ENCODE results near the gene PPP6R3. TPM values are rescaled to one million over a fixed set of nuclear protein-coding genes. Genes with fewer than 3 reads are reported as not detected.

The PPP6R3 gene
- polyA plus RNA-seq, 1 of the 3 experiments (the other 2 are of a cell fraction), result 28.1 TPM

DNA sequence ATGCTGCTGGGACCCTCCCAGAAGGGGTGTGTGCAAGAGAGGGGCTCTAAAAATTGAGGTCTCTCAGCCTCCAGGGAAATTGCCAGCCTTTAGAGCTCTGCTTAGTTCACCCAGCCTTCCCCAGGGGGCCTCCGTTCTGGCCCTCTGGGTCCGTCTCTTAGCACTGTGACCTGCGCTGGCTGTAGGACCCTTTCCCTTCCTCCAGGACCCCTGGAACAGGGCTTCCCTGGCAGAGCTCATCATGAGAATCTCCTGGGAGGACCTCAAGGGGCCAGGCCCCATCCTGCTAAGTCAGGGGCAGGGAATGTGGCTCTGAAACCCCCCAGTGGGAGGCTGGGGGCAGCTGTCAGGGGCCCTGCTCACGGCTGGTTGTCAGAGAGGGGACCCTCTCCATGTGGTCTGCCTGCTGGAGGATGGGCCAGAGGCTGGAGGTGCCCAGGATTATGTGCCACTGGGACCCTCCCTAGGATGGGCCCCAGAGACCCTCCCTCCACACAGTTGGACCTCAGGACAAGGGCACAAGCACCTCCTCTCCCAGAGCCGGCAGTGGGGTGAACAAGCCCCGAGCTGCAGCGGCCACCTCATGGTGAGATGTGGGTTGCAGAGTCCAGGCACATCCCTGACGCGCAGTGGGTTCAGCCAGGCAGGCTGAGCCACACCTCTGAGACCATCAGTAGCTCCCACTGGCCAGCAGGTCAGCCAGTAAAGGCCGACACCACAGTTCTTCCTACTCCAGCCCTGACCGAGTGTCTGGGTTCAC lies 196.6 kb downstream of the PPP6R3 start:
- Histone ChIP-seq H3K27ac (ENCODE audit: low read depth in 2 of 2, low read length in 1 of 2) (peak overlapping the region in 1 of 2 experiments; percentile 99; a peak in 2 of 4 replicates), H3K9me3 (no peaks in the 10 kb centered on the region), H4K20me1 (ENCODE audit: insufficient read depth) (no peaks in the 10 kb centered on the region), H3K79me2 (ENCODE audit: insufficient read depth) (no peaks in the 10 kb centered on the region), H3K27me3 (ENCODE audit: insufficient read depth) (no peaks in the 10 kb centered on the region; the same call in 1 of the 2 replicates), H3K36me3 (replicated peaks in 1 of 2; ENCODE audit: control insufficient read depth in 1 of 2, insufficient read depth in 2 of 2, low read length in 1 of 2) (no peaks in the 10 kb centered on the region), H3K9ac (no peak overlapping the region), H3K4me3 (ENCODE audit: low read depth in 2 of 2, low read length in 1 of 2) (no peak overlapping the region), H3K4me1 (ENCODE audit: control insufficient read depth in 1 of 2, insufficient read depth in 2 of 2, low read depth in 1 of 2, low read length in 1 of 2) (peaks cover 10 to 56% of the 10 kb centered on the region in 2 experiments; a peak in 3 of 4 replicates), H3K9me2 (no peaks in the 10 kb centered on the region), H3F3A (replicated peaks; ENCODE audit: insufficient read depth) (peaks cover 9% of the 10 kb centered on the region), H2AFZ (ENCODE audit: low read depth) (no peak overlapping the region), H3K4me2 (no peak overlapping the region)
- ChIA-PET POLR2A (no interaction called here), CTCF (interaction anchor here (1.3 to 1.5 kb wide), 2 partner anchors 24 to 46 kb away, joined by 3 read pairs; no protein-coding TSS in a partner anchor)
- no peak for DNase-seq
- WGBS (ENCODE audit: low lambda C conversion rate), result 94% methylated on average over 6 of the region's 11 CpGs
- TF ChIP-seq EZH2phosphoT487 (IDR thresholded peaks at IDR 0.05; ENCODE audit: borderline replicate concordance, low read depth) (no peak), FOSL2 (IDR thresholded peaks at IDR 0.05; ENCODE audit: borderline replicate concordance, low read depth) (no peak), FOXM1 (IDR thresholded peaks at IDR 0.05; ENCODE audit: low read depth) (no peak), YY1 (IDR thresholded peaks at IDR 0.05; ENCODE audit: low read depth) (no peak), GATA2 (CRISPR knock-in tag; IDR thresholded peaks at IDR 0.05) (no peak), JUND (IDR thresholded peaks at IDR 0.05) (no peak), TCF12 (IDR thresholded peaks at IDR 0.05) (no peak), RCOR1 (IDR thresholded peaks at IDR 0.05; ENCODE audit: low read length) (no peak), CHD2 (IDR thresholded peaks at IDR 0.05; ENCODE audit: low read length, partially characterized antibody) (no peak), NFIC (IDR thresholded peaks at IDR 0.05; ENCODE audit: borderline replicate concordance) (no peak)
- TF ChIP-seq, protein P1, sequence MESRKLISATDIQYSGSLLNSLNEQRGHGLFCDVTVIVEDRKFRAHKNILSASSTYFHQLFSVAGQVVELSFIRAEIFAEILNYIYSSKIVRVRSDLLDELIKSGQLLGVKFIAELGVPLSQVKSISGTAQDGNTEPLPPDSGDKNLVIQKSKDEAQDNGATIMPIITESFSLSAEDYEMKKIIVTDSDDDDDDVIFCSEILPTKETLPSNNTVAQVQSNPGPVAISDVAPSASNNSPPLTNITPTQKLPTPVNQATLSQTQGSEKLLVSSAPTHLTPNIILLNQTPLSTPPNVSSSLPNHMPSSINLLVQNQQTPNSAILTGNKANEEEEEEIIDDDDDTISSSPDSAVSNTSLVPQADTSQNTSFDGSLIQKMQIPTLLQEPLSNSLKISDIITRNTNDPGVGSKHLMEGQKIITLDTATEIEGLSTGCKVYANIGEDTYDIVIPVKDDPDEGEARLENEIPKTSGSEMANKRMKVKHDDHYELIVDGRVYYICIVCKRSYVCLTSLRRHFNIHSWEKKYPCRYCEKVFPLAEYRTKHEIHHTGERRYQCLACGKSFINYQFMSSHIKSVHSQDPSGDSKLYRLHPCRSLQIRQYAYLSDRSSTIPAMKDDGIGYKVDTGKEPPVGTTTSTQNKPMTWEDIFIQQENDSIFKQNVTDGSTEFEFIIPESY (IDR thresholded peaks at IDR 0.05; ENCODE audit: borderline replicate concordance, low read depth), result no peak

DNA sequence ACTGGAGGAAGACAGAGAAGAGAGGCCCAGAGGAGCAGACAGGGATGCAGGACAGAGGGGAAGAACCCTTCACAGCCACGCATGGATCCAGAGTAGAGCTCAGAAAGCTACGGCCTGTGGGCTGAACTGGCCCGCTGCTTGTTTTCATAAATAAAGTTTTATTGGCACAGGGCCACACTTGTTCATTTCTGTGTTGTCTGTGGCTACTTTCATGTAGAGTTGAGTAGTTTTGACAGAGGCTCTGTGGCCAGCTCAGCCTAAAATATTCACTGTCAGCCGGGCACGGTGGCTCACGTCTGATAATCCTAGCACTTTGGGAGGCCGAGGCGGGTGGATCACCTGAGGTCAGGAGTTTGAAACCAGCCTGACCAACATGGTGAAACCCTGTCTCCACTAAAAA lies 197.5 kb downstream of the PPP6R3 start:
- Histone ChIP-seq H3K4me2 (no peak overlapping the region), H3K4me3 (ENCODE audit: low read depth in 2 of 2, low read length in 1 of 2) (no peak overlapping the region), H3K36me3 (replicated peaks in 1 of 2; ENCODE audit: control insufficient read depth in 1 of 2, insufficient read depth in 2 of 2, low read length in 1 of 2) (no peaks in the 10 kb centered on the region), H2AFZ (ENCODE audit: low read depth) (no peak overlapping the region), H3K9ac (no peak overlapping the region), H3K9me2 (no peaks in the 10 kb centered on the region), H3F3A (replicated peaks; ENCODE audit: insufficient read depth) (peaks cover 9% of the 10 kb centered on the region), H3K79me2 (ENCODE audit: insufficient read depth) (no peaks in the 10 kb centered on the region), H4K20me1 (ENCODE audit: insufficient read depth) (no peaks in the 10 kb centered on the region), H3K27me3 (ENCODE audit: insufficient read depth) (no peaks in the 10 kb centered on the region; the same call in 1 of the 2 replicates), H3K27ac (ENCODE audit: low read depth in 2 of 2, low read length in 1 of 2) (peak overlapping the region in 1 of 2 experiments; percentile 99; a peak in 2 of 4 replicates), H3K4me1 (ENCODE audit: control insufficient read depth in 1 of 2, insufficient read depth in 2 of 2, low read depth in 1 of 2, low read length in 1 of 2) (peaks cover 10 to 59% of the 10 kb centered on the region in 2 experiments; a peak in 3 of 4 replicates), H3K9me3 (no peaks in the 10 kb centered on the region)
- WGBS (ENCODE audit: low lambda C conversion rate), result 91% methylated on average over 8 of the region's 8 CpGs
- no peak for DNase-seq
- POLR2A ChIA-PET, result no interaction called here
- CTCF ChIA-PET, result interaction anchor here (1.2 to 1.5 kb wide), 3 partner anchors 25 to 97 kb away, joined by 3 to 4 read pairs (median 3); no protein-coding TSS in a partner anchor
- TF ChIP-seq, protein P2, sequence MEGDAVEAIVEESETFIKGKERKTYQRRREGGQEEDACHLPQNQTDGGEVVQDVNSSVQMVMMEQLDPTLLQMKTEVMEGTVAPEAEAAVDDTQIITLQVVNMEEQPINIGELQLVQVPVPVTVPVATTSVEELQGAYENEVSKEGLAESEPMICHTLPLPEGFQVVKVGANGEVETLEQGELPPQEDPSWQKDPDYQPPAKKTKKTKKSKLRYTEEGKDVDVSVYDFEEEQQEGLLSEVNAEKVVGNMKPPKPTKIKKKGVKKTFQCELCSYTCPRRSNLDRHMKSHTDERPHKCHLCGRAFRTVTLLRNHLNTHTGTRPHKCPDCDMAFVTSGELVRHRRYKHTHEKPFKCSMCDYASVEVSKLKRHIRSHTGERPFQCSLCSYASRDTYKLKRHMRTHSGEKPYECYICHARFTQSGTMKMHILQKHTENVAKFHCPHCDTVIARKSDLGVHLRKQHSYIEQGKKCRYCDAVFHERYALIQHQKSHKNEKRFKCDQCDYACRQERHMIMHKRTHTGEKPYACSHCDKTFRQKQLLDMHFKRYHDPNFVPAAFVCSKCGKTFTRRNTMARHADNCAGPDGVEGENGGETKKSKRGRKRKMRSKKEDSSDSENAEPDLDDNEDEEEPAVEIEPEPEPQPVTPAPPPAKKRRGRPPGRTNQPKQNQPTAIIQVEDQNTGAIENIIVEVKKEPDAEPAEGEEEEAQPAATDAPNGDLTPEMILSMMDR (IDR thresholded peaks at IDR 0.05), result no peak
- TF ChIP-seq, protein P3, sequence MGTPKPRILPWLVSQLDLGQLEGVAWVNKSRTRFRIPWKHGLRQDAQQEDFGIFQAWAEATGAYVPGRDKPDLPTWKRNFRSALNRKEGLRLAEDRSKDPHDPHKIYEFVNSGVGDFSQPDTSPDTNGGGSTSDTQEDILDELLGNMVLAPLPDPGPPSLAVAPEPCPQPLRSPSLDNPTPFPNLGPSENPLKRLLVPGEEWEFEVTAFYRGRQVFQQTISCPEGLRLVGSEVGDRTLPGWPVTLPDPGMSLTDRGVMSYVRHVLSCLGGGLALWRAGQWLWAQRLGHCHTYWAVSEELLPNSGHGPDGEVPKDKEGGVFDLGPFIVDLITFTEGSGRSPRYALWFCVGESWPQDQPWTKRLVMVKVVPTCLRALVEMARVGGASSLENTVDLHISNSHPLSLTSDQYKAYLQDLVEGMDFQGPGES (IDR thresholded peaks at IDR 0.05; ENCODE audit: low read depth, low read length), result no peak
- TF ChIP-seq FOSL2 (IDR thresholded peaks at IDR 0.05; ENCODE audit: borderline replicate concordance, low read depth) (no peak), EZH2phosphoT487 (IDR thresholded peaks at IDR 0.05; ENCODE audit: borderline replicate concordance, low read depth) (no peak), TEAD4 (IDR thresholded peaks at IDR 0.05; ENCODE audit: borderline replicate concordance, insufficient read depth) (no peak), EP300 (IDR thresholded peaks at IDR 0.05; ENCODE audit: borderline replicate concordance in 1 of 2, low read depth in 1 of 2, low read length in 1 of 2) (no peak), CHD2 (IDR thresholded peaks at IDR 0.05; ENCODE audit: low read length, partially characterized antibody) (no peak)
- TF ChIP-seq, protein P4, sequence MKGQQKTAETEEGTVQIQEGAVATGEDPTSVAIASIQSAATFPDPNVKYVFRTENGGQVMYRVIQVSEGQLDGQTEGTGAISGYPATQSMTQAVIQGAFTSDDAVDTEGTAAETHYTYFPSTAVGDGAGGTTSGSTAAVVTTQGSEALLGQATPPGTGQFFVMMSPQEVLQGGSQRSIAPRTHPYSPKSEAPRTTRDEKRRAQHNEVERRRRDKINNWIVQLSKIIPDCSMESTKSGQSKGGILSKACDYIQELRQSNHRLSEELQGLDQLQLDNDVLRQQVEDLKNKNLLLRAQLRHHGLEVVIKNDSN (IDR thresholded peaks at IDR 0.05; ENCODE audit: borderline replicate concordance, low read depth), result no peak

All from SK-N-SH (cell line).